Epithelial cell of alveolus of lung (primary cell): ENCODE results near the gene RNASE8. TPM values are rescaled to one million over a fixed set of nuclear protein-coding genes. Genes with fewer than 3 reads are reported as not detected.

Experiments used
- total RNA-seq: library from RNA; depleted of rRNA; stranded (reverse); fragments of >200 nt; gene quantifications from 2 replicates; pipeline ENCODE4 v1.2.1, GENCODE V29; 2015

Gene RNASE8
- total RNA-seq = not detected in 2 replicates

GRCh38 chr14:21057803-21058675, at the start of gene RNASE8:
RNASE8 (plus strand) TSS chr14:21057822; CDS start chr14:21057893, 71 bp downstream.

GRCh38 chr14:21024585-21025370, 32.8 kb upstream of the RNASE8 start, which contains the start of gene NDRG2:
NDRG2 (minus strand) TSS chr14:21025061; CDS start chr14:21023315, 1,746 bp downstream.

GRCh38 chr14:21029917-21030316, 27.7 kb upstream of the RNASE8 start, which contains the start of gene TPPP2:
TPPP2 (plus strand) TSS chr14:21030217; CDS start chr14:21030582, 365 bp downstream.

GRCh38 chr14:21034707-21035106, 22.9 kb upstream of the RNASE8 start, which contains the start of gene RNASE13:
RNASE13 (minus strand) TSS chr14:21034807; CDS start chr14:21034288, 519 bp downstream.

GRCh38 chr14:21041676-21042433, 15.8 kb upstream of the RNASE8 start, which contains the start of gene RNASE7:
RNASE7 (plus strand) TSS chr14:21042362; CDS start chr14:21042993, 631 bp downstream.

GRCh38 chr14:21070083-21070609, 12.5 kb downstream of the RNASE8 start, which contains the start of gene ARHGEF40:
ARHGEF40 (plus strand) TSS chr14:21070304; CDS start chr14:21070397, 93 bp downstream.

GRCh38 chr14:21098076-21098891, 40.7 kb downstream of the RNASE8 start, which contains the start of gene ZNF219:
ZNF219 (minus strand) TSS chr14:21098655; CDS start chr14:21093591, 5,064 bp downstream.

GRCh38 chr14:21100931-21101330, 43.3 kb downstream of the RNASE8 start, which contains the start of gene TMEM253:
TMEM253 (plus strand) TSS chr14:21101066; CDS start chr14:21101344, 278 bp downstream.

Other genes starting within 250 kb of the RNASE8 start
- not detected in 2 replicates for gene RNASE3, start 166.4 kb upstream of the RNASE8 start, total RNA-seq
- gene RNASE2, start 102.3 kb upstream of the RNASE8 start, total RNA-seq = not detected in 2 replicates
- gene METTL17, start 67.8 kb upstream of the RNASE8 start, total RNA-seq = 43.2 and 57.8 TPM in 2 replicates
- gene SLC39A2, start 58.5 kb upstream of the RNASE8 start, total RNA-seq = 0.32 TPM in 1 of 2 replicates, not detected in the other
- gene NDRG2, start 32.8 kb upstream of the RNASE8 start, total RNA-seq = 2.7 and 12.0 TPM in 2 replicates
- not detected in 2 replicates for gene TPPP2, start 27.6 kb upstream of the RNASE8 start, total RNA-seq
- not detected in 2 replicates for gene RNASE13, start 23.0 kb upstream of the RNASE8 start, total RNA-seq
- not detected in 2 replicates for gene RNASE7, start 15.5 kb upstream of the RNASE8 start, total RNA-seq
- gene ARHGEF40, start 12.5 kb downstream of the RNASE8 start, total RNA-seq = 39.9 and 55.2 TPM in 2 replicates
- gene ZNF219, start 40.8 kb downstream of the RNASE8 start, total RNA-seq = 6.2 and 19.7 TPM in 2 replicates
- gene TMEM253, start 43.2 kb downstream of the RNASE8 start, total RNA-seq = not detected in 2 replicates
- gene OR5AU1, start 98.2 kb downstream of the RNASE8 start, total RNA-seq = not detected in 2 replicates
- gene HNRNPC, start 211.6 kb downstream of the RNASE8 start, total RNA-seq = 691 and 692 TPM in 2 replicates
- gene RPGRIP1, start 222.3 kb downstream of the RNASE8 start, total RNA-seq = under 0.01 TPM in 1 of 2 replicates, not detected in the other